Adrenal gland (tissue), 5 donors: ENCODE measurements around the gene ACTR1B.

Source experiments
- POLR2A ChIP-seq, 2 donors: fragments of 450-650 bp; IDR thresholded peaks; one replicate each; pipeline ENCODE4 v1.6.1; 2017; ENCODE audit warnings: antibody characterized with exemption in 2 of 2, mild to moderate bottlenecking in 2 of 2, moderate library complexity in 1 of 2
- TF ChIP-seq, protein P1 (sequence below), 6 experiments: fragments of 450-650 bp in 4 of 6; fragments of 200-600 bp in 2 of 6; sonication (generic) in 1 of 6; IDR thresholded peaks; 1 replicate in 5 of 6; 2 replicates in 1 of 6; pipeline versions ENCODE4 v1.5.1 to v1.8.0; 2016 to 2021; ENCODE audit warnings: antibody characterized with exemption in 6 of 6, mild to moderate bottlenecking in 2 of 6, moderate library complexity in 1 of 6
- donor health status: DM: no; HTN: no; CAD: no.

DNA sequence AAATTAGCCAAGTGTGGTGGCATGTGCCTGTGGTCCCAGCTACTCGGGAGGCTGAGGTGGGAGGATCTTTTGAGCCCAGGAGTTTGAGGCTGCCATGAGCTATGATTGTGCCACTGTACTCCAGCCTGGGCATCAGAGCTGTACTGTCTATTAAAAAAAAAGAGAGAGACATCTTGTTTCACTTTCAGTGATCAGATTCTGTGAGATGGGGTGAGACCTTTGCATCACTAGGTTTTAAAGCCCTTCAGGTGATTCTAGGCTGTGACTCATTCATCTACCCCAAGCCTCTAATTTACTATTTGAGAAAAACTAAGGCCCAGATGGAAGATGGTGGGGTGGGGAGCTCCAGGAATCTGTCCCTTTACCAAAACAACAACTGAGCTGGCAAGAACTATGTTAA is 12.8 kb upstream of the ACTR1B start:
- TF ChIP-seq POLR2A (IDR thresholded peaks at IDR 0.05), result no peak
- TF ChIP-seq, protein P1, sequence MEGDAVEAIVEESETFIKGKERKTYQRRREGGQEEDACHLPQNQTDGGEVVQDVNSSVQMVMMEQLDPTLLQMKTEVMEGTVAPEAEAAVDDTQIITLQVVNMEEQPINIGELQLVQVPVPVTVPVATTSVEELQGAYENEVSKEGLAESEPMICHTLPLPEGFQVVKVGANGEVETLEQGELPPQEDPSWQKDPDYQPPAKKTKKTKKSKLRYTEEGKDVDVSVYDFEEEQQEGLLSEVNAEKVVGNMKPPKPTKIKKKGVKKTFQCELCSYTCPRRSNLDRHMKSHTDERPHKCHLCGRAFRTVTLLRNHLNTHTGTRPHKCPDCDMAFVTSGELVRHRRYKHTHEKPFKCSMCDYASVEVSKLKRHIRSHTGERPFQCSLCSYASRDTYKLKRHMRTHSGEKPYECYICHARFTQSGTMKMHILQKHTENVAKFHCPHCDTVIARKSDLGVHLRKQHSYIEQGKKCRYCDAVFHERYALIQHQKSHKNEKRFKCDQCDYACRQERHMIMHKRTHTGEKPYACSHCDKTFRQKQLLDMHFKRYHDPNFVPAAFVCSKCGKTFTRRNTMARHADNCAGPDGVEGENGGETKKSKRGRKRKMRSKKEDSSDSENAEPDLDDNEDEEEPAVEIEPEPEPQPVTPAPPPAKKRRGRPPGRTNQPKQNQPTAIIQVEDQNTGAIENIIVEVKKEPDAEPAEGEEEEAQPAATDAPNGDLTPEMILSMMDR (IDR thresholded peaks at IDR 0.05), result no peak
